Peyer's patch (tissue), 4 donors: Measurements from ENCODE around the gene CITED4. TPM values are rescaled to one million over a fixed set of nuclear protein-coding genes. Genes with fewer than 3 reads are reported as not detected.
A peak's percentile ranks its signal among the peaks of the same experiment; 100 is the strongest.

Experiments
- DNase-seq, 3 donors: peaks; one replicate each; pipeline ENCODE4 v3.0.0-alpha.2; 2017 to 2019
- H3K27ac ChIP-seq, 4 donors: fragments of 200-600 bp; sonication (generic); one replicate each; pipeline ENCODE4 v1.5.1; 2016 to 2019
- H3K27me3 ChIP-seq, 2 donors: fragments of 200-600 bp; sonication (generic); one replicate each; pipeline ENCODE4 v1.5.1; 2019
- H3K36me3 ChIP-seq, 3 donors: fragments of 200-600 bp; sonication (generic); one replicate each; pipeline ENCODE4 v1.5.1; 2016 to 2019
- H3K4me1 ChIP-seq, 4 donors: fragments of 200-600 bp; sonication (generic); one replicate each; pipeline ENCODE4 v1.5.1; 2016 to 2019
- H3K4me3 ChIP-seq, 4 donors: fragments of 200-600 bp; sonication (generic); 1 replicate in 3 of 4; 2 replicates in 1 of 4; pipeline ENCODE4 v1.5.1; 2016 to 2019; ENCODE audit warnings: mild to moderate bottlenecking in 1 of 4
- H3K9me3 ChIP-seq, 4 donors: fragments of 200-600 bp; sonication (generic); one replicate each; pipeline ENCODE4 v1.5.1; 2016 to 2019; ENCODE audit warnings: mild to moderate bottlenecking in 1 of 4
- CTCF ChIP-seq, 6 experiments: fragments of 450-650 bp in 4 of 6; fragments of 200-600 bp in 2 of 6; sonication (generic) in 1 of 6; IDR thresholded peaks; one replicate each; pipeline ENCODE4 v1.5.1; 2017 to 2019; ENCODE audit warnings: antibody characterized with exemption in 6 of 6, mild to moderate bottlenecking in 3 of 6, moderate library complexity in 1 of 6
- POLR2A ChIP-seq, 2 donors: fragments of 450-650 bp; IDR thresholded peaks; one replicate each; pipeline ENCODE4 v1.5.1; 2017; ENCODE audit warnings: antibody characterized with exemption in 2 of 2, mild to moderate bottlenecking in 2 of 2, moderate library complexity in 2 of 2
- total RNA-seq, 4 donors: library from RNA; depleted of rRNA; stranded (reverse); fragments of >200 nt; gene quantifications; one replicate each; pipeline ENCODE4 v1.1.0, GENCODE V29; 2016

CITED4 gene
- total RNA-seq, 4 donors from 2014 or later: 2.0 to 19.0 (median 2.3) TPM

GRCh38 chr1:40870135-40870728, 8.1 kb upstream of the CITED4 start:
- H3K27me3 ChIP-seq: no peaks in the 10 kb centered on the region
- DNase-seq: no peak
- no peak overlapping the region for H3K4me3 ChIP-seq
- TF ChIP-seq POLR2A (IDR thresholded peaks at IDR 0.05): no peak
- no peak for TF ChIP-seq CTCF (IDR thresholded peaks at IDR 0.05)
- H3K36me3 ChIP-seq: no peaks in the 10 kb centered on the region
- no peak overlapping the region for H3K27ac ChIP-seq
- H3K9me3 ChIP-seq: no peaks in the 10 kb centered on the region
- no peaks in the 10 kb centered on the region for H3K4me1 ChIP-seq

DNA sequence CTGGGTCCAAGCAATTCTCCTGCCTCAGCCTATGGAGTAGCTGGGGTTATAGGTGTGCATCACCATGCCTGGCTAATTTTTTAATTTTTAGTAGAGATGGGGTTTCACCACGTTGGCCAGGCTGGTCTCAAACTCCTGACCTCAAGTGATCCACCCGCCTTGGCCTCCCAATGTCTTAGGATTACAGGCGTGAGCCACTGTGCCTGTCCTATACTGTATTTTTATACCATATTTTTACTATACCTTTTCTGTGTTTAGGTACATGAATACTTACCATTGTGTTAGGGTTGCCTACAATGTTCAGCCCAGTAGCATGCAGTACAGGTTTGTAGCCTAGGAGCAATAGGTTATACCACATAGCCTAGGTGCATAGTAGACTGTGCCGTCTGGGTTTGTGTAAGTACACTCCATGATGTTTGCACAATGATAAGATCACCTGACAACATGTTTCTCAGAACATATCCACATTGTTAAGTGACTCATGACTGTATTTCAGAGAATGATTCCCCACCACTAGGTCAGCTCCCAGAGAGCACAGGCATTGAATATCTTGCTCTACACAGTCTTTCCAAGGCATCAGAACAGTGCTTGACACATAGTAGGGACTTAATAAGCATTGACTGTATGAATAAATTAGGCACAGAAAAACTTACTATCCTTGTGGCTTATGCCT, 6.0 kb upstream of the CITED4 start:
- TF ChIP-seq CTCF (IDR thresholded peaks at IDR 0.05) (peak in 1 of 6 experiments; percentile 4), POLR2A (IDR thresholded peaks at IDR 0.05) (no peak)
- Histone ChIP-seq H3K27me3 (no peaks in the 10 kb centered on the region), H3K27ac (no peak overlapping the region), H3K36me3 (no peaks in the 10 kb centered on the region), H3K4me3 (no peak overlapping the region), H3K4me1 (no peaks in the 10 kb centered on the region), H3K9me3 (no peaks in the 10 kb centered on the region)
- DNase-seq: no peak

GRCh38 chr1:40861224-40862003, 749 bp downstream of the CITED4 start:
- Histone ChIP-seq H3K27ac (peak overlapping the region; percentile 66 to 79 (median 78)), H3K4me3 (peak overlapping the region; percentile 69 to 87 (median 73)), H3K36me3 (no peaks in the 10 kb centered on the region), H3K4me1 (peaks cover 0 to 8% (median 8%) of the 10 kb centered on the region in 4 donors), H3K27me3 (no peaks in the 10 kb centered on the region), H3K9me3 (no peaks in the 10 kb centered on the region)
- DNase-seq: peak; percentile 18 to 63 (median 54)
- TF ChIP-seq CTCF (IDR thresholded peaks at IDR 0.05) (no peak), POLR2A (IDR thresholded peaks at IDR 0.05) (no peak)

- TF ChIP-seq POLR2A (IDR thresholded peaks at IDR 0.05) (no peak), CTCF (IDR thresholded peaks at IDR 0.05) (no peak)
- Histone ChIP-seq H3K4me1 (peaks cover 0 to 8% (median 8%) of the 10 kb centered on the region in 4 donors), H3K27ac (peak overlapping the region in 1 of 4 donors; percentile 79), H3K36me3 (no peaks in the 10 kb centered on the region), H3K27me3 (no peaks in the 10 kb centered on the region), H3K4me3 (peak overlapping the region; percentile 69 to 87 (median 73)), H3K9me3 (no peaks in the 10 kb centered on the region)
- DNase-seq: no peak
Measured at GRCh38 chr1:40860706-40861223, 1.4 kb downstream of the CITED4 start.

DNA sequence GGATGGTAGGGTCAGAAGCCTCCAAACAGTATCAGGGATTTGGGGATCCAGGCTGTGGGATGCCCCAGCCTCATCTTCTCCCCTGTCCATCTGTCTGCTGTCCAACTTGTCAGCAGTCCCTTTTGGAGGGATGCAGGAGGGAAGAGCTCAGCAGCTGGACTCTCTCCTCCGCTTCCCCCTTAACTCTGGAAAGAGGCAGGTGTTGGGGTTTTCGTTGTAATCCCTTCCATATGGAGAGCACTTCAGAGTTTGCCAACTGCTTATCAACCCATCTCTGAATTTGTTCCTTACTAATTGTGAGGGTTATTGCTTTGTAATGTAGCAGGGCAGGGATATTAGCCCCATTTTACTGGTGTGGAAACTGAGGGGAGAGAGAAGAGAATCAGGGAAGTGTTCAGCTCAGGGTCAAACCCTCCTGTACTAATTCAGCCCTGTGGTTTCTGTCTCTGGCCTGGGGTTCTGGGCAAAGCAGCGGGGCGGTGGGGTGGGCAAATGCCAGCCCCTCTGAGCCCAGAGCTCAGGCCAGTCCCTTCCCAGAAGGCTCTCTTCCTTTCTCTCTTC, 3.2 kb downstream of the CITED4 start:
- no peak overlapping the region for H3K27ac ChIP-seq
- no peak overlapping the region for H3K4me3 ChIP-seq
- TF ChIP-seq POLR2A (IDR thresholded peaks at IDR 0.05) (no peak), CTCF (IDR thresholded peaks at IDR 0.05) (no peak)
- no peak for DNase-seq
- peaks cover 0 to 8% (median 8%) of the 10 kb centered on the region in 4 donors for H3K4me1 ChIP-seq
- H3K27me3 ChIP-seq: no peaks in the 10 kb centered on the region
- no peaks in the 10 kb centered on the region for H3K36me3 ChIP-seq
- H3K9me3 ChIP-seq: no peaks in the 10 kb centered on the region
